Fibroblast of lung (primary cell): Measurements from ENCODE around the gene VSTM2B. TPM values are rescaled to one million over a fixed set of nuclear protein-coding genes. Genes with fewer than 3 reads are reported as not detected.

Source experiments
- DNase-seq, 2 donors: peaks; one replicate each; pipeline versions ENCODE4 v3.0.0 to v3.0.0-alpha.2; 2010; ENCODE audit warnings: low read depth in 2 of 2
- H2AFZ ChIP-seq: 2 replicates; pipeline ENCODE4 v1.5.1; 2012; ENCODE audit warnings: low read length, control low read depth, inconsistent platforms
- H3K27ac ChIP-seq: 2 replicates; pipeline ENCODE4 v1.5.1; 2011; ENCODE audit warnings: low read length, control low read depth; ENCODE audit not compliant: insufficient read depth
- H3K27me3 ChIP-seq: 2 replicates; pipeline ENCODE4 v1.5.1; 2011; ENCODE audit warnings: mild to moderate bottlenecking, low read length; ENCODE audit not compliant: control insufficient read depth, insufficient read depth
- H3K36me3 ChIP-seq: 2 replicates; pipeline ENCODE4 v1.5.1; 2011; ENCODE audit warnings: low read length; ENCODE audit not compliant: control insufficient read depth, insufficient read depth
- H3K4me1 ChIP-seq: 2 replicates; pipeline ENCODE4 v1.5.1; 2011; ENCODE audit warnings: low read length; ENCODE audit not compliant: control insufficient read depth, insufficient read depth; ENCODE audit errors: extremely low read depth
- H3K4me2 ChIP-seq: 2 replicates; pipeline ENCODE4 v1.5.1; 2011; ENCODE audit warnings: low read length, control low read depth; ENCODE audit not compliant: insufficient read depth; ENCODE audit errors: extremely low read depth
- H3K4me3 ChIP-seq, 4 experiments: fragments of 200-600 bp in 1 of 4; sonication (generic) in 1 of 4; replicated peaks in 1 of 4; 2 replicates each; pipeline ENCODE4 v1.5.1; 2011 to 2016; ENCODE audit warnings: low read length in 4 of 4, low read depth in 3 of 4, mild to moderate bottlenecking in 3 of 4, control low read depth in 2 of 4, inconsistent platforms in 1 of 4, mixed read lengths in 1 of 4; ENCODE audit not compliant: insufficient read depth in 1 of 4; ENCODE audit errors: control extremely low read depth in 1 of 4
- H3K79me2 ChIP-seq: 2 replicates; pipeline ENCODE4 v1.5.1; 2012; ENCODE audit warnings: mild to moderate bottlenecking, low read length, inconsistent platforms; ENCODE audit not compliant: control insufficient read depth, insufficient read depth
- H3K9ac ChIP-seq: 2 replicates; pipeline ENCODE4 v1.5.1; 2011; ENCODE audit warnings: mild to moderate bottlenecking, low read length, control low read depth; ENCODE audit not compliant: insufficient read depth
- H3K9me3 ChIP-seq: 2 replicates; pipeline ENCODE4 v1.5.1; 2012; ENCODE audit warnings: low read depth, low read length; ENCODE audit not compliant: control insufficient read depth, insufficient read depth
- H4K20me1 ChIP-seq: 2 replicates; pipeline ENCODE4 v1.5.1; 2011; ENCODE audit warnings: low read length; ENCODE audit not compliant: control insufficient read depth, insufficient read depth; ENCODE audit errors: extremely low read depth
- CTCF ChIP-seq, 2 donors: IDR thresholded peaks in 1 of 2; conservative IDR thresholded peaks in 1 of 2; 1 replicate in 1 of 2; 2 replicates in 1 of 2; pipeline ENCODE4 v1.5.1; 2011 to 2012; ENCODE audit warnings: low read length in 2 of 2, control low read depth in 1 of 2, inconsistent platforms in 1 of 2, low read depth in 1 of 2, mild to moderate bottlenecking in 1 of 2
- EZH2 ChIP-seq: IDR thresholded peaks from 2 replicates; pipeline ENCODE4 v1.5.1; 2012; ENCODE audit warnings: low read length, control low read depth, mild to moderate bottlenecking; ENCODE audit errors: missing control alignments
- polyA plus RNA-seq, 2 donors: library from polyadenylated mRNA; depleted of rRNA in 1 of 2; stranded (reverse) in 1 of 2; unstranded in 1 of 2; fragments of >200 nt; gene quantifications; 2 replicates each; pipeline ENCODE4 v1.2.1, GENCODE V29; 2011 to 2012; ENCODE audit warnings: missing spikeins in 1 of 2
- total RNA-seq: library from RNA; depleted of rRNA; stranded (reverse); fragments of >200 nt; gene quantifications from 2 replicates; pipeline ENCODE4 v1.2.1, GENCODE V29; 2014

The VSTM2B gene
- total and polyA plus RNA-seq, 2 donors (not counting 1 experiment from before 2014, with no cell fraction given), result not detected

GRCh38 chr19:29482855-29483640 is 42.7 kb upstream of the VSTM2B start:
- H4K20me1 ChIP-seq, result no peaks in the 10 kb centered on the region
- no peaks in the 10 kb centered on the region for H3K79me2 ChIP-seq
- no peak for DNase-seq
- no peaks in the 10 kb centered on the region for H3K4me1 ChIP-seq
- H3K4me3 ChIP-seq, result no peak overlapping the region
- no peak overlapping the region for H2AFZ ChIP-seq
- no peaks in the 10 kb centered on the region for H3K9me3 ChIP-seq
- TF ChIP-seq CTCF (conservative IDR thresholded peaks at IDR 0.05 in 1 of 2, IDR thresholded peaks at IDR 0.05 in 1 of 2; ENCODE audit: low read depth in 1 of 2, low read length in 2 of 2) (no peak), EZH2 (no peak)
- no peak overlapping the region for H3K27ac ChIP-seq
- H3K4me2 ChIP-seq, result no peak overlapping the region
- no peak overlapping the region for H3K9ac ChIP-seq
- no peaks in the 10 kb centered on the region for H3K36me3 ChIP-seq
- H3K27me3 ChIP-seq, result no peaks in the 10 kb centered on the region

GRCh38 chr19:29483641-29483920 is 42.2 kb upstream of the VSTM2B start:
- no peaks in the 10 kb centered on the region for H4K20me1 ChIP-seq
- H3K36me3 ChIP-seq, result no peaks in the 10 kb centered on the region
- TF ChIP-seq CTCF (conservative IDR thresholded peaks at IDR 0.05 in 1 of 2, IDR thresholded peaks at IDR 0.05 in 1 of 2; ENCODE audit: low read depth in 1 of 2, low read length in 2 of 2) (no peak), EZH2 (no peak)
- H3K27ac ChIP-seq, result no peak overlapping the region
- no peaks in the 10 kb centered on the region for H3K27me3 ChIP-seq
- H2AFZ ChIP-seq, result no peak overlapping the region
- H3K4me3 ChIP-seq, result no peak overlapping the region
- no peak overlapping the region for H3K9ac ChIP-seq
- no peaks in the 10 kb centered on the region for H3K9me3 ChIP-seq
- no peak overlapping the region for H3K4me2 ChIP-seq
- no peaks in the 10 kb centered on the region for H3K4me1 ChIP-seq
- no peaks in the 10 kb centered on the region for H3K79me2 ChIP-seq
- no peak for DNase-seq

- H3K9me3 ChIP-seq, result no peaks in the 10 kb centered on the region
- no peak for DNase-seq
These were observed 41.7 kb upstream of the VSTM2B start for GRCh38 chr19:29483944-29484581.

More at GRCh38 chr19:29483944-29484581, 41.7 kb upstream of the VSTM2B start:
- H4K20me1 ChIP-seq, result no peaks in the 10 kb centered on the region
- no peaks in the 10 kb centered on the region for H3K36me3 ChIP-seq
- no peaks in the 10 kb centered on the region for H3K4me1 ChIP-seq
- no peak overlapping the region for H3K27ac ChIP-seq
- no peak overlapping the region for H3K4me2 ChIP-seq
- no peak overlapping the region for H3K4me3 ChIP-seq
- no peak overlapping the region for H2AFZ ChIP-seq
- TF ChIP-seq CTCF (conservative IDR thresholded peaks at IDR 0.05 in 1 of 2, IDR thresholded peaks at IDR 0.05 in 1 of 2; ENCODE audit: low read depth in 1 of 2, low read length in 2 of 2), result no peak
- no peak for TF ChIP-seq EZH2
- H3K9ac ChIP-seq, result no peak overlapping the region
- H3K79me2 ChIP-seq, result no peaks in the 10 kb centered on the region
- no peaks in the 10 kb centered on the region for H3K27me3 ChIP-seq
